SW 1271 (cell line): ENCODE results near the gene SLCO3A1.

Source experiments
- DNase-seq, 2 experiments: peaks; one replicate each; lab custom pipeline; 2025; lab: John Stamatoyannopoulos, UW

SLCO3A1 gene

GRCh38 chr15:92128788-92129187, 275.3 kb downstream of the SLCO3A1 start:
- DNase-seq = no peak

GRCh38 chr15:92130244-92130643, 276.7 kb downstream of the SLCO3A1 start:
- DNase-seq = no peak

- no peak for DNase-seq
Observed at GRCh38 chr15:92130906-92131305, 277.4 kb downstream of the SLCO3A1 start.

DNA sequence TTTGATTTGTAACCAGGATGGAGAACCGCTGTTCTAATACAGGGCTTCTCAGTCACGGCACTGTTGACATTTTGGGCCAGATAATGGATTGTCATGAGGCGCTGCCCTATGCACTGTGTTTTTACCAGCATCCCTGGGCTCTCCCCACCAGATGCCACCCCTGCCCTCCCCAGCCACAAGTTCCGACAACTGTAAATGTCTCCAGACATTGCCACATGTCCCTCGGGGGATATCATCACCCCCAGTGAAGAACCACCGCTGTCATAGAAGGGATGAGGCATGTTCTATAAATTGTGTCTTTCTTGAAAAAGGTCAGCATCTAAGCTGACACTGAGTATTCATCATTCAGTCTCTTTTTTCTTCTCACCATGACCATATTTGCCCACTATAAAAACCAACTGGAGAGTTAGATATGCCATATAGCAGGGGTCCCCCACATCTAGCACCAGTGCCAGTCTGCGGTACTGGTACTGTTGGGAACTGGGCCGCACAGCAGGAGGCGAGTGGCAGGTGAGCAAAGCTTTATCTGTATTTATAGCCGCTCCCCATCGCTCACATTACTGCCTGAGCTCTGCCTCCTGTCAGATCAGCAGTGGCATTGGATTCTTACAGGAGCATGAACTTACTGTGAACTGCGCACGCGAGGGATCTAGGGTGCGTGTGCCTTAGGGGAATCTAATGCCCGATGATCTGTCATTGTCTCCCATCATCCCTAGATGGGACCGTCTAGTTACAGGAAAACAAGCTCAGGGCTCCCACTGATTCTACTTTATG, 279.7 kb downstream of the SLCO3A1 start:
- no peak for DNase-seq

DNA sequence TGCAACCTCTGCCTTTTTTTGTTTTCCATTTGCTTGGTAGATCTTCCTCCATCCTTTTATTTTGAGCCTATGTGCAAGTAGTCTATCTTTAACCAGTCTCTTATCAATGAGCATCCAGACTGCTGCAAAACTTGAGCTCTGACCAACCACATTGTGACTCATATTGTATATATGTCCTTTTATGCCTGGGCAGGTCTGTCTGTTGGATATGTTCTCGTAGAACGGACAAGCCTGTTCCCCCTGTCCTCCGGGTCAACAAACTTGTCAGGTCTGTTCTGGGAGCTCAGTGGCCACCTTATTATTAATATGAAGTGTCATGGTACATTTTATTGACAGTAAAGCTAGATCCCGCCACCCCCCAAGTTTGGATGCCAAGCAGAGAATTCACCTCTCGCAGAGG, 287.3 kb downstream of the SLCO3A1 start:
- DNase-seq = no peak

DNA sequence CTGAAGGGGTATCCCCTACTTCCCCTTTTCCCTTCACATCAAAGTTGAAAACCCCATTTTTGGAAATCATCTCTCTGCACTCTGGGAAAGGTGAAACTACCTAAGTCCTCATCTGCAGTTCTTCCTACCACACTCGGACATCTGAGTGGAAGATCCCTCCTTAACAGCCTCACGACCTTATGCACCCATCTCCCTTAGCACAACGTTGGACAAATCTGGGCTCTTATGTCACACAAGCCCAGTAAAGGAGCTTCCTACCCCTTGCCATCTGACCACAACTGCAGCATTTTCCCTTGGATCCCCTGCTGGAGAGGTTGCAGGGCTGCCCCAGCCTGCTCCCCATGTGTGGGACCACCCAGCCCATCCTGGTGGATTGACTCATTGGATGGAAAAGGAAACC, 288.1 kb downstream of the SLCO3A1 start:
- no peak for DNase-seq

DNA sequence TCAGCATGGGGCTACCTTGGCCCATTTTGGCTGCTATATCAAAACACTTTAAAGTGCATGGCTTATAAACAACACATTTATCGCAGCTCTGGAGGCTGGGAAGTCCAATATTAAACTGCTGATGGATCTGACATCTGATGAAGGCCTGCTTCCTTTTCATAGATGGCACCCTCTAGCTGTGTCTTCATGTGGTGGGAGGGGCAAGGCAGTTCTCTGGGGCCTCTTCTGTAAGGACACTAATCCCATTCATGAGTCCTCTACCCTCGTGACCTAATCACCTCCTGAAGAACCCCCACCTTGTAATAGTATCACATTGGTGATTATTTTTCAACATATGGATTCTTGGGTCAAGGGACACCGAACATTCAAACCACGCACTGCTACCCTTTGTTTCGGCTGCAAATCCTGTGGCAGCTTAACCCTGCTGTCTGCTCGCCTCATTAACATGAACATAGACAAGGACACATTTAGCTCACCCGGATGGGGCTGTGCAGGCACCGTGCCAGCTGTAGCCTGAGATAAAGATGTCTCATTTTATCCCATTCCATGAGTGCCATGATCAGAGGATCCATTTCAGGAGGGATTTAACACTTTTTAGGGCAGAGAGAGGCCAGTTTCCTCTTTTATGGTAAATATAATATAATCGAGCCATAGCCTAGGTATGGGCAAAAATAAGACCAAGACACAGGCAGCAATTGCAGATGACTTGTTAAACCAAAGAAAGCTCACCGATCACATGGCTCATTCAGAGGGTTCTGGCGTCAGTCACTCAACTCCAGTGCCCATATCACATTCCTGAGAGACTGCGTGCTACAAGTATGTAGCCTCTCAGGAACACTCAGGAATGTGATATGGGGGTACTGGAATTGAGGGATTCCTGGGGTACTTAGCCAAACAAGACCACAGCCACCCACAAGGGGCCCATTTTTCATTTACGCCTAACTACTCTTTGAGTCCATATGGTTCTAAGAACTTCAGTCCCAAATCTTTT, 289.0 kb downstream of the SLCO3A1 start:
- no peak for DNase-seq

- no peak for DNase-seq
Observed at GRCh38 chr15:92143765-92144164, 290.3 kb downstream of the SLCO3A1 start.

GRCh38 chr15:92146511-92147150, 293.1 kb downstream of the SLCO3A1 start:
- no peak for DNase-seq

DNA sequence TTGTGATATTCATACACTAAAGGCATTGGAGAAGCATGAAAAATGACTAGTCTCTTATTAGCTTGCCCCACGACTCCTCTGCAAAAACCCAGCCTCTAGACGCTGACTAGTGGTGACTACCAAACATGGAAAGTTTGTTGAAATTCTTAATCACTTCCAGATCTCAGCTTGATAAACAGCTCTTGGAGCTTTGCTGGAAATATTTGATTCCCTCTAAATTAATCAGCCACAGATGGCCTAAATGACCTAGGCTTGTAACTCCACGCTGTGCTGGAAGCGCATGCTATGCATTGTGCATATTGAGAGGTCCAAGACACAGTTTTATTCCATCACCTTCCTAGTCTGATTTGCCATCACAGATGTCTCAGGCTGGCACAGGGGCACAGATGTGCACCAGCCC, 295.5 kb downstream of the SLCO3A1 start:
- no peak for DNase-seq

DNA sequence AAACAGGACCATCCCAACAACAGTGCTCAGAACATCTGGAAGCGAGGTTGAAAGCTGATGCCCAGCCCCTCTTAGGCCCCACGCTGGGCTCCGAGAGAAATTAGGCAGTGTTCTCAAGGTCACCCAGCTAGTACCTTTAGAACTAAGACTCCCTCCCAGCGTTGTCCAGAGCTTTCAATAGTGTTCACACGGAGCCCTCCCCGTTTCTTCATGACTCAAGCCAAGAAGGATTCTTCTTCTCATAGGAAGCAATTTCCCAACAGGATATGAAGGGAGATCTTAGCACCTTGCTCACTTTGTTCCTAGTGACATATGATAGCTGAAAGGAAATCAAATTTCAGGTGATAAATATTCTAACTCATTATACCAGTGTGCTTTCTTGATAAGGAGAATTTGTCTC, 296.0 kb downstream of the SLCO3A1 start:
- no peak for DNase-seq

DNA sequence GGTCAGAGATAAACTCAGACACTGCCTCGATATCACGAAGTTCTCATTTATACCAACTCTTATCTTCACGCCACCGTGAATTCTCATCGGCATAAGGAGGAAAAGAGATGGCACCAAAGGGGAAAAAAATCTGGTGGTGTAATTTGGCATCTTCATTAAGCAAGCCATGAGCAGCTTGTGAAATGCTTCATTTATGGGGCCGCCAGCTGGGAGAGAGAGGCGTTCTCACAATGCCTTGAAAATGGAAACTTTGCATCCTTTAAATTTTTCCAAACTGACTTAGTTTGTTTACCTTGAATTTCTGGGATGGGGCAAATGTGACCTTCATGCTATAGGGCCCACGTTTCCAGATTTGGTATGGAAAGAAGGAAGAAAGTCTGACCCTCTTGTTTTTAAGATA, 297.7 kb downstream of the SLCO3A1 start:
- no peak for DNase-seq

GRCh38 chr15:92151741-92152140, 298.2 kb downstream of the SLCO3A1 start:
- DNase-seq = no peak

GRCh38 chr15:92152983-92153382, 299.5 kb downstream of the SLCO3A1 start:
- no peak for DNase-seq

DNA sequence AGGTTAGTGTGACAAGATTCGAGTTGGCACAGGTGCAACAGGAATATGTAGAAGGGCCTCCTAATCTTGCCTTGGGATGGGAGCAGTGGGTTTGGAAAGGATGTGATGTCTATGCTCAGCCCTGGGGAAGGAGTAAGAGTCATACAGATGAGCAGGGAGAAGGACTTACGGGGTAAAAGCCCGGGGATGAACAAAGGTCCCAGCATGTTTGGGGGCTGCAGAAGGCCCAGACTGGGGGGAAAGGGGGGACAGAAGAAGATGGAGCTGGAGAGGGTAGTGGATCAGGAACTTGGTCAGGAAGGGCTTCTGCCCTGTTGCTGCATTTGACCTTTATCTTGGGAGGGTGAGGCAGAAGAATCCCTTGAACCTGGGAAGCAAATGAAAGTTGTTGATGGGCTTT, 300.1 kb downstream of the SLCO3A1 start:
- no peak for DNase-seq

DNA sequence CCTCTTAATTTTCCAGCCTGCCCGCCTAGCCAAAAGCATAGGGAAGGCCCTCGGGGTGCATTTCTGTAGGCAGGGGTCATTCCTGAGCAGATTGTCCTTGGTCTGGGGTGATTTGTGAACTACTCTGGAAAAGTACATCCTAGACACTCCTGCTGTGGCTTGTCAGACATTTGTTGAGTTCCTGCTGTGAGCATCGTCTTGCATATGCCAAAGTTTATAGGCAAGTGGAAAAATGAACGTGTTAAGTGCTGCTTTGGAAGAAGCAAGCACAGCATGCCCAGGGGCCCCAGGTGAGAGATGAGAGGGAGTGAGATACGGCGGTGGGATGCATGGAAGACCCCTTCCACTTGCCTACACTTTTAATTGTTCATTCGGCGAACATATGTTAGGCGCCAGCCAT, 302.4 kb downstream of the SLCO3A1 start:
- no peak for DNase-seq

- DNase-seq = no peak
Observed at GRCh38 chr15:92157666-92158298, 304.3 kb downstream of the SLCO3A1 start.

- DNase-seq = no peak
Observed at GRCh38 chr15:92158426-92158825, 304.9 kb downstream of the SLCO3A1 start.

DNA sequence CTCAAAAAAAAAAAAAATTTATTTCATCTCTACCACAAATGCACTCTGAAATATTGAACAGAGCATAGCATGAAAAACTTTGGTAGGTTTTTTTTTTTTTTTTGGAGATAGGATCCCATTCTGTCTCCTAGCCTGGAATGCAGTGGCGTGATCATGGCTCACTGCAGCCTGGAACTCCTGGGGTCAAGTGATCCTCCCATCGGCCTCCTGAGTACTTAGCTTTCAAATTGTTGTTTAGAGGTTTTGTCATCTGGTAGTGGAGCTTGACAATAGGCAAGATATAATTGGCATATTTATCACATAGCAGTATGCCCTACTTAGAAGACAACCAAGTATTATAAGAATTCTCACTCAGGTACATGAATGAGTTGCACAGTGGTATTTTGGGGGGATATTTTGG, 306.0 kb downstream of the SLCO3A1 start:
- DNase-seq = no peak

DNA sequence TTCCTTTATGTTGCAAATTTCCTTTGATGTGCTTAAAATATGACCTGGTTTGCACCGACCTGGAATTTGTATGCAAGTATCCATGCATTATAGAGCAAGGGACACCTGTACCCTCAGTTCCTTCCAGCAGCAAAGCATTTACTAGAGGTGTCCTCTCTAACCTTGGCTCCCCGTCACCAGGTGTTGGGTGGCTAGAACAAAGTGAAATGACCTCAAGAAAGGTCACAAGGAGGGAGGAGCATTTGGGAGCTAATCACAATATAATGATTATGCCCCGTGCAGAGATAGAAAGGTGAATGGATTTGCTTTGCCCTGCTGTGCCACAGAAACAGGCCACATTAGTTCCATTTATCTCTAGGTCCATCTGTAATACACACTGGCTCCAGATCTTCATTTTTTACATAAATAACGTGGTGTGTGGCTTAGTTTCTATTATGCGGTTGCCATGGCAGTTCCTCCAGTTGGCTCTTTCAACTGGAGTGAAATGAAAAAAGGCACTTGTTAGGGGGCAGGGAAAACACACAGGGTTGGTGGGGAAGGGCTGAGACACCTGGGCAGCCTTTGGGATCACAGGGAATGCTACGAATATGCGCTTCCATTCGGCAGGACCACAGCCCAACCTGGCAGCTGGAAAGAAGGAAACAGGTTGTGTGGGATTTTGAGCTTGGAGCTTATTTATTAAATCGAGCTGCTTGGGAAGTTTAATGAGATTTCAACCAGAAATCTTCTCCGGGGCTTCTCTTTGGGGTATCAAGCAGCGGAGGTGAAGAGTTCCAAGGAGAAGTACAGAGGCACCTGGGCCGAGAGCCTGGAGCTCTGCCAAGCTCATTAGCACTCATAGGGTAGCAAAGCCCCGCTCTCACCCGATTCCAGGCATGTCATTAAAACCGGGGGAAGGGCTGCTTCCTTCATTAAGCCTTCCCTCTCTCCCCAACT, 306.7 kb downstream of the SLCO3A1 start:
- DNase-seq = no peak
